Breast epithelium (tissue), 4 donors: ENCODE data around the gene FNDC11. TPM values are rescaled to one million over a fixed set of nuclear protein-coding genes. Genes with fewer than 3 reads are reported as not detected.

Experiments used
- DNase-seq, 2 donors: peaks; one replicate each; pipeline ENCODE4 v3.0.0-alpha.2; 2019; ENCODE audit warnings: low spot score in 2 of 2
- H3K27ac ChIP-seq, 2 donors: fragments of 200-600 bp; sonication (generic) in 1 of 2; one replicate each; pipeline ENCODE4 v1.5.1; 2016 to 2019; ENCODE audit warnings: mild to moderate bottlenecking in 1 of 2
- H3K27me3 ChIP-seq, 2 donors: fragments of 200-600 bp; sonication (generic) in 1 of 2; one replicate each; pipeline versions ENCODE4 v1.5.1 to v1.6.0; 2017 to 2019; ENCODE audit warnings: control low read depth in 1 of 2, mild to moderate bottlenecking in 1 of 2
- H3K36me3 ChIP-seq: fragments of 200-600 bp; one replicate; pipeline ENCODE4 v1.5.1; 2019
- H3K4me1 ChIP-seq, 2 donors: fragments of 200-600 bp; sonication (generic); one replicate each; pipeline ENCODE4 v1.5.1; 2016 to 2019; ENCODE audit warnings: control low read depth in 1 of 2
- H3K4me3 ChIP-seq, 3 donors: fragments of 200-600 bp; sonication (generic); 1 replicate in 2 of 3; 2 replicates in 1 of 3; pipeline ENCODE4 v1.5.1; 2016 to 2019; ENCODE audit warnings: mild to moderate bottlenecking in 3 of 3, moderate library complexity in 2 of 3
- H3K9me3 ChIP-seq, 2 donors: fragments of 200-600 bp; sonication (generic) in 1 of 2; one replicate each; pipeline ENCODE4 v1.5.1; 2016 to 2019; ENCODE audit warnings: control low read depth in 1 of 2
- POLR2A ChIP-seq: fragments of 450-650 bp; IDR thresholded peaks from one replicate; pipeline ENCODE4 v1.6.1; 2016; ENCODE audit warnings: antibody characterized with exemption, mild to moderate bottlenecking, moderate library complexity
- POLR2AphosphoS5 ChIP-seq, 3 donors: sonication (generic); formaldehyde crosslinking; IDR thresholded peaks; one replicate each; pipeline ENCODE4 v1.6.1; 2017; ENCODE audit warnings: antibody characterized with exemption in 3 of 3
- intact Hi-C: fragments of 100-400 bp; cut with DNase I; formaldehyde crosslinking; loops from one replicate; pipeline ENCODE4 v1.15.1; 2023; ENCODE audit warnings: low total_unique reads
- total RNA-seq, 3 donors: library from RNA; depleted of rRNA; stranded (reverse); fragments of >200 nt; gene quantifications; one replicate each; pipeline ENCODE4 v1.1.0, GENCODE V29; 2016
- TF ChIP-seq, protein P1 (sequence below), 3 donors: fragments of 450-650 bp; IDR thresholded peaks; one replicate each; pipeline ENCODE4 v1.5.1; 2016 to 2017; ENCODE audit warnings: antibody characterized with exemption in 3 of 3, mild to moderate bottlenecking in 3 of 3, moderate library complexity in 3 of 3

The FNDC11 gene
- total RNA-seq, 3 donors from 2014 or later, result 0.29 to 0.33 (median 0.32) TPM

DNA sequence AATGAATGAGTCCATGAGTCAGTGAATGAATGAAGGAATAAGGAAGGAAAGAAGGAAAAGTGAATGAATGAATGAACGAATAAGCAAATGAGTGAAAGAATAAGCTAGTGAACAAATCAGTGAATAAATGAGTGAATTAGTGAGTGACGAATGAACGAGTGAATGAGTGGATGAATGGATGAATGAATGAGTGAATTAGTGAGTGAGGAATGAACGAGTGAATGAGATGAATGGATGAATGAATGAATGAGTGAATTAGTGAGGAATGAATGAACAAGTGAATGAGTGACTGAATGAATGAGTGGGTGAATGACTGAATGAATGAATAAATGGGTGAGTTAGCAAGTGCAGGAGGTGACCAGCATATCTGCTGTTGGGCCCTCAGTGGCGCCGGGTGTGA is 10.2 kb upstream of the FNDC11 start:
- peaks cover 0 to 23% of the 10 kb centered on the region in 2 donors for H3K27me3 ChIP-seq
- H3K27ac ChIP-seq, result no peak overlapping the region
- TF ChIP-seq, protein P1, sequence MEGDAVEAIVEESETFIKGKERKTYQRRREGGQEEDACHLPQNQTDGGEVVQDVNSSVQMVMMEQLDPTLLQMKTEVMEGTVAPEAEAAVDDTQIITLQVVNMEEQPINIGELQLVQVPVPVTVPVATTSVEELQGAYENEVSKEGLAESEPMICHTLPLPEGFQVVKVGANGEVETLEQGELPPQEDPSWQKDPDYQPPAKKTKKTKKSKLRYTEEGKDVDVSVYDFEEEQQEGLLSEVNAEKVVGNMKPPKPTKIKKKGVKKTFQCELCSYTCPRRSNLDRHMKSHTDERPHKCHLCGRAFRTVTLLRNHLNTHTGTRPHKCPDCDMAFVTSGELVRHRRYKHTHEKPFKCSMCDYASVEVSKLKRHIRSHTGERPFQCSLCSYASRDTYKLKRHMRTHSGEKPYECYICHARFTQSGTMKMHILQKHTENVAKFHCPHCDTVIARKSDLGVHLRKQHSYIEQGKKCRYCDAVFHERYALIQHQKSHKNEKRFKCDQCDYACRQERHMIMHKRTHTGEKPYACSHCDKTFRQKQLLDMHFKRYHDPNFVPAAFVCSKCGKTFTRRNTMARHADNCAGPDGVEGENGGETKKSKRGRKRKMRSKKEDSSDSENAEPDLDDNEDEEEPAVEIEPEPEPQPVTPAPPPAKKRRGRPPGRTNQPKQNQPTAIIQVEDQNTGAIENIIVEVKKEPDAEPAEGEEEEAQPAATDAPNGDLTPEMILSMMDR (IDR thresholded peaks at IDR 0.05), result no peak
- TF ChIP-seq POLR2AphosphoS5 (IDR thresholded peaks at IDR 0.05) (no peak), POLR2A (no peak)
- H3K9me3 ChIP-seq, result no peaks in the 10 kb centered on the region
- H3K4me1 ChIP-seq, result peaks cover 0 to 7% of the 10 kb centered on the region in 2 donors
- DNase-seq, result no peak
- H3K36me3 ChIP-seq, result no peaks in the 10 kb centered on the region
- no peak overlapping the region for H3K4me3 ChIP-seq
- intact Hi-C loops, result no loop called here

DNA sequence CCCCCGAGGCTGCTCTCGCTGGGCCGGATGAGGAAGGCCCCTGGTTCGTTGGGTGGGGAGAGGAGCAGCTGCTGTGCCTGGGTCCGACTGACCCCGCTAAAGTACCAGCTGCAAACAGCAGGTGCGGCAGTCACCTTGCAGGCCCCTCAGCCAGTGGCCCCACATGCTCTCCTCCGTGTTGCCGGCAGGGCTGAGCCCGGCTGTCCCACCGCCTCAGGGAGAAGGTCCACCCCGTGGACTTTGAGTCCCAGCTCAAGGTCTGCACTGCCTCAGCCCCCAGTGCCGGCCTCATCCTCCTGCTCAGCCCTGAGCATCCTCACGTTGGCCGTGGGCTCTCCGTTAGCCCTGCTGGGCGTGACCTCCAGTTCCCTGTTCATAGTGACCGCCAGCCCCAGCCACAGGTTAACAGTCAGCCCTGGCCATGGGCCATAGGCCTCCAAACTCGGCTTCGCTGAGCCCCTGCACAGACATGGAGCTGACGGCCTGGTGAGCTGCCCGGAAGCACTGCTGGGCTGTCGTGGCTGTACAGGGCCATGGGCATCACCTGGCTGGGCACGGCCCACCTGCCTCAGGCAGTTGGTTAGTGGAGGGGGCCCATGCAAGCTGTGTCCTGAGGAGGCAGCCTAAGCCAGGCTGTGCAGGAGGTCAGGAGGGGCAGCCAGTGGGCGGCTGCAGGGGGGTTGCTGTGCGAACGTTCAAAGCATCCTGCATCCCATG is 9.6 kb upstream of the FNDC11 start:
- Histone ChIP-seq H3K27me3 (peaks cover 0 to 25% of the 10 kb centered on the region in 2 donors), H3K9me3 (no peaks in the 10 kb centered on the region), H3K4me3 (no peak overlapping the region), H3K27ac (no peak overlapping the region), H3K36me3 (no peaks in the 10 kb centered on the region), H3K4me1 (peaks cover 0 to under 1% of the 10 kb centered on the region in 2 donors)
- no peak for DNase-seq
- TF ChIP-seq POLR2AphosphoS5 (IDR thresholded peaks at IDR 0.05) (no peak), POLR2A (no peak)
- TF ChIP-seq, protein P1 (IDR thresholded peaks at IDR 0.05), result no peak
- intact Hi-C loops, result no loop called here

DNA sequence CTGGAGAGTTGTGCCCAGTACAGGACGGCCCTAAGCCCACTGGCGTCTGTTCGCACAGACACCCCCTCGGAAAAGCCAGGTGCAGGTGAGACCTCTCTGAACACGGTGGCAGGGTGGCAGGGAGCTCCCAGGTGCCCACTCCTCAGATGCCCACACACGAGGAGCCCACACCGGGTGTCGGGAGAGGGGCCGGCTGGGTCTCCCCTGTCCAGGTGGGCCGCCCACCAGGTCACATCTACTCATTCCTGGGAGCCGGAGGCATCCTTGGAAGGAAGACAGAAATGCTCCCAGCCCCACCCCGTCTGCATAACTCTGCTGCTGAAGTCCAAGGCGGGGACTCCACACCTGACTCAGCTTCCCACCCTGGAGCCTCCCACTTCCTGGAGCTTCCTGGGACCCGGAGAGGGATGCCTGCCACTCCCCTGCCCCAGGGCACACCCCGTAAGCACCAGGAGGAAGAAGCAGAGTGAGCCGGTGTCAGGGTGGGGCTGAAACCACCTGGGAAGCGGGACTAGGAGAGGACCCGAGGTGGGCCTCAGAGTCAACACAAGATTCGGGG is 8.9 kb upstream of the FNDC11 start:
- Histone ChIP-seq H3K36me3 (no peaks in the 10 kb centered on the region), H3K27ac (no peak overlapping the region), H3K9me3 (no peaks in the 10 kb centered on the region), H3K4me3 (no peak overlapping the region), H3K4me1 (no peaks in the 10 kb centered on the region), H3K27me3 (peaks cover 0 to 25% of the 10 kb centered on the region in 2 donors)
- TF ChIP-seq POLR2A, result no peak
- TF ChIP-seq POLR2AphosphoS5 (IDR thresholded peaks at IDR 0.05), result no peak
- no peak for DNase-seq
- intact Hi-C loops, result no loop called here

DNA sequence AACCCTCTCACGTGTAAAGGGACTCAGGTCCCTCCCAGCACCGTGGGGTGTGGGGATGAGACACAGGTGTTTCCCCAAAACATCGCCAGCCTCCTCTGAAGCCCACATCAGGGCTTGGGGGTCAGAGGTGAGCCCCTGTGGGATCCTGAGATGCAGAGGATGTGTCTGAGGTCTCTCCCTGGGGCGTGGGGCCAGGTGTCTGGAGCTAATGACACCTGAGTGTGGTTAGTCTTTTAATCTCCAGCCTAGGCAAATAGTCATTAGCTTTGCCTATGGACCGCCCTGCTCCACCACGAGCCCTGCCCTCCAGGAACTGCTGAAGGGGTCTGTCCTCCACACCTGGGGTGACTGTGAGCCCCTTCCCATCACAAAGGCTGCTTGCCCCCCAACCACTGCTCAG is 8.1 kb upstream of the FNDC11 start:
- Histone ChIP-seq H3K27me3 (peaks cover 0 to 25% of the 10 kb centered on the region in 2 donors), H3K4me3 (no peak overlapping the region), H3K27ac (no peak overlapping the region), H3K9me3 (no peaks in the 10 kb centered on the region), H3K4me1 (no peaks in the 10 kb centered on the region), H3K36me3 (no peaks in the 10 kb centered on the region)
- intact Hi-C loops, result no loop called here
- no peak for DNase-seq
- TF ChIP-seq POLR2A (no peak), POLR2AphosphoS5 (IDR thresholded peaks at IDR 0.05) (no peak)
- TF ChIP-seq, protein P1 (IDR thresholded peaks at IDR 0.05), result no peak

DNA sequence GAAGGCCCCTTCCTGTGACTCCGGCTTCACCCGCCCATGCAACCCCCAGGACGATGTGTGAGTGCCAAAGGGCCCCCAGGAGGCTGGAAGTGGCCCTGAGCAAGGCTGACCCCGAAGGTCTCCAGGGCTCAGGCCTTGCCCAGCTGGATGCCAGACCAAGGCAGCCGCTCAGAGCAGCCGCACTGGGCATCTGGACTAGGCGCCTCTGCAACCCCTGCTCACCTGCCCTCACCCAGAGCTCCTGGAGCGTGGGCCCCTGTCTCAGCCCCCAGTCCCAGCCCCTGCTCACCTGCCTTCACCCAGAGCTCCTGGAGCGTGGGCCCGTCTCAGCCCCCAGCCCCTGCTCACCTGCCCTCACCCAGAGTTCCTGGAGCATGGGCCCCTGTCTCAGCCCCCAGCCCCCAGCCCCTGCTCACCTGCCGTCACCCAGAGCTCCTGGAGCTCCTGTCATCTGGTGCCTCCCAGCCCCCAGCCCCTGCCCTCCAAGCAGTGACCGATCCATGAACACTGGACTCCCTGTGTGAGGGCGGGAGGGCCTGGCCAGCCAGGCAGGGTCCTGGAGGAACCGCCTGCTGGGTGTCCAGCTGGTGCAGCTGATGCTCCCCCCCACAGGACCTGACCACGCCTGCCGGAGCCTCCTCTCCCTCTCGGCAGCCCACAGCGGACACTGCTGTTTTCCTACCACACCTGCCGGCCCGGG is 7.6 kb upstream of the FNDC11 start:
- intact Hi-C loops, result no loop called here
- no peaks in the 10 kb centered on the region for H3K9me3 ChIP-seq
- H3K27ac ChIP-seq, result no peak overlapping the region
- TF ChIP-seq POLR2AphosphoS5 (IDR thresholded peaks at IDR 0.05) (no peak), POLR2A (no peak)
- TF ChIP-seq, protein P1 (IDR thresholded peaks at IDR 0.05), result no peak
- no peaks in the 10 kb centered on the region for H3K4me1 ChIP-seq
- no peaks in the 10 kb centered on the region for H3K36me3 ChIP-seq
- DNase-seq, result no peak
- H3K4me3 ChIP-seq, result no peak overlapping the region
- H3K27me3 ChIP-seq, result peaks cover 0 to 25% of the 10 kb centered on the region in 2 donors
